Measurements from ENCODE around the gene BAD. TPM values are rescaled to one million over a fixed set of nuclear protein-coding genes. Genes with fewer than 3 reads are reported as not detected.
A peak's percentile ranks its signal among the peaks of the same experiment; 100 is the strongest.
"Not testable (repeated sequence)": the region's sequence is repeated elsewhere in the genome, so short reads cannot be mapped to it uniquely, and the experiment has no call there.

BAD gene
- total and polyA plus RNA-seq, 4 donors = 16.0 to 39.5 (median 30.2) TPM

DNA sequence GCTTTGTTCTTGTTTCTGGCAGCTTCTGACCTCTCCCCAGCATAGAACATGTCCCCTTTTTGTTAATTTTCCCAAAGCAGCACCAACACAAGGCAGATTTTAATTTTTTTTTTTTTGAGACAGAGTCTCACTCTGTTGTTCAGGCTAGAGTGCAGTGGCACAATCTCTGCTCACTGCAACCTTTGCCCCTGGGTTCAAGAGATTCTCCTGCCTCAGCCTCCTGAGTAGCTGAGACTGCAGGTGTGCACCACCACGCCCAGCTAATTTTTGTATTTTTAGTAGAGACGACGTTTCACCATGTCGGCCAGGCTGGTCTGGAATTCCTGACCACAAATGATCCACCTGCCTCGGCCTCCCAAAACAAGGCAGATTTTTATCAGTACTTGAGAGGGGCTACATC lies 23.3 kb upstream of the BAD start:
- H3K4me1 ChIP-seq (ENCODE audit: control insufficient read depth in 4 of 4, insufficient read depth in 4 of 4, low read length in 3 of 4) = peaks cover 5 to 48% (median 36%) of the 10 kb centered on the region in 4 donors
- WGBS = 89% methylated on average over 5 of the region's 5 CpGs
- not testable (repeated sequence) for H3K27ac ChIP-seq (ENCODE audit: low read depth in 1 of 2, low read length in 2 of 2)

DNA sequence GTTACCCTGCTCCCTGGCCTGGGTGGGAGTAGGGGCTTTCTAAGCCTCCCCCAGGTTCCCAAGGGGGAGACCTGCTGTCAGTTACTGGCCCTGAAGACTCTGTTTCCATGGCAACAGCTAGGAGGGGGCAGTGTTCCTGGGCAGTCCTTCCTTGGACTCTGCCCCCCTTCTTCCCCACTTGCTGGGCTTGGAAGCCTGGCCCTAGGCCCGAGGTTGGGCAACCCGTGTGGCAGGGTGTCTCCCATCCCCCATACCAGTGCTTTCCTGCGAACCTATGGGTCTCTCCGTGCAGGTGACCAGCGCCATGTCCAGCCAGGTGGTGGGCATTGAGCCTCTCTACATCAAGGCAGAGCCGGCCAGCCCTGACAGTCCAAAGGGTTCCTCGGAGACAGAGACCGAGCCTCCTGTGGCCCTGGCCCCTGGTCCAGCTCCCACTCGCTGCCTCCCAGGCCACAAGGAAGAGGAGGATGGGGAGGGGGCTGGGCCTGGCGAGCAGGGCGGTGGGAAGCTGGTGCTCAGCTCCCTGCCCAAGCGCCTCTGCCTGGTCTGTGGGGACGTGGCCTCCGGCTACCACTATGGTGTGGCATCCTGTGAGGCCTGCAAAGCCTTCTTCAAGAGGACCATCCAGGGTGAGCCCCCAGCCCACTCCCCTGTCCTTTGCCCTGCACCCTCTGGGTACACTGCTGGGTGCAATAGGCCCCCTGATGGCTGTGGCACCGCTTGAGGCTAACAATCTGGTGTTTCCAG lies 22.6 kb upstream of the BAD start:
- TF ChIP-seq RAD21 (IDR thresholded peaks at IDR 0.05) (peak in 1 of 2 donors; percentile 31), YY1 (IDR thresholded peaks at IDR 0.05) (no peak), JUND (IDR thresholded peaks at IDR 0.05) (peak in 1 of 2 donors; percentile 28), HNF4G (IDR thresholded peaks at IDR 0.05) (peak; percentile 78), EGR1 (IDR thresholded peaks at IDR 0.05; ENCODE audit: low read depth in 2 of 2) (peak in 1 of 2 donors; percentile 16), HNF4A (conservative IDR thresholded peaks at IDR 0.05) (peak; percentile 86), GABPA (IDR thresholded peaks at IDR 0.05 in 1 of 2, conservative IDR thresholded peaks at IDR 0.05 in 1 of 2) (peak in 1 of 2 donors; percentile 71), SP1 (IDR thresholded peaks at IDR 0.05) (peak; percentile 64), FOXA1 (IDR thresholded peaks at IDR 0.05) (no peak), RXRA (IDR thresholded peaks at IDR 0.05) (peak; percentile 42 to 71)
- TF ChIP-seq, protein P1, sequence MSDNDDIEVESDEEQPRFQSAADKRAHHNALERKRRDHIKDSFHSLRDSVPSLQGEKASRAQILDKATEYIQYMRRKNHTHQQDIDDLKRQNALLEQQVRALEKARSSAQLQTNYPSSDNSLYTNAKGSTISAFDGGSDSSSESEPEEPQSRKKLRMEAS (IDR thresholded peaks at IDR 0.05) = peak; percentile 48
- TF ChIP-seq, protein P2, sequence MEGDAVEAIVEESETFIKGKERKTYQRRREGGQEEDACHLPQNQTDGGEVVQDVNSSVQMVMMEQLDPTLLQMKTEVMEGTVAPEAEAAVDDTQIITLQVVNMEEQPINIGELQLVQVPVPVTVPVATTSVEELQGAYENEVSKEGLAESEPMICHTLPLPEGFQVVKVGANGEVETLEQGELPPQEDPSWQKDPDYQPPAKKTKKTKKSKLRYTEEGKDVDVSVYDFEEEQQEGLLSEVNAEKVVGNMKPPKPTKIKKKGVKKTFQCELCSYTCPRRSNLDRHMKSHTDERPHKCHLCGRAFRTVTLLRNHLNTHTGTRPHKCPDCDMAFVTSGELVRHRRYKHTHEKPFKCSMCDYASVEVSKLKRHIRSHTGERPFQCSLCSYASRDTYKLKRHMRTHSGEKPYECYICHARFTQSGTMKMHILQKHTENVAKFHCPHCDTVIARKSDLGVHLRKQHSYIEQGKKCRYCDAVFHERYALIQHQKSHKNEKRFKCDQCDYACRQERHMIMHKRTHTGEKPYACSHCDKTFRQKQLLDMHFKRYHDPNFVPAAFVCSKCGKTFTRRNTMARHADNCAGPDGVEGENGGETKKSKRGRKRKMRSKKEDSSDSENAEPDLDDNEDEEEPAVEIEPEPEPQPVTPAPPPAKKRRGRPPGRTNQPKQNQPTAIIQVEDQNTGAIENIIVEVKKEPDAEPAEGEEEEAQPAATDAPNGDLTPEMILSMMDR (IDR thresholded peaks at IDR 0.05; ENCODE audit: low read depth, low read length, missing input control) = no peak
- TF ChIP-seq, protein P3, sequence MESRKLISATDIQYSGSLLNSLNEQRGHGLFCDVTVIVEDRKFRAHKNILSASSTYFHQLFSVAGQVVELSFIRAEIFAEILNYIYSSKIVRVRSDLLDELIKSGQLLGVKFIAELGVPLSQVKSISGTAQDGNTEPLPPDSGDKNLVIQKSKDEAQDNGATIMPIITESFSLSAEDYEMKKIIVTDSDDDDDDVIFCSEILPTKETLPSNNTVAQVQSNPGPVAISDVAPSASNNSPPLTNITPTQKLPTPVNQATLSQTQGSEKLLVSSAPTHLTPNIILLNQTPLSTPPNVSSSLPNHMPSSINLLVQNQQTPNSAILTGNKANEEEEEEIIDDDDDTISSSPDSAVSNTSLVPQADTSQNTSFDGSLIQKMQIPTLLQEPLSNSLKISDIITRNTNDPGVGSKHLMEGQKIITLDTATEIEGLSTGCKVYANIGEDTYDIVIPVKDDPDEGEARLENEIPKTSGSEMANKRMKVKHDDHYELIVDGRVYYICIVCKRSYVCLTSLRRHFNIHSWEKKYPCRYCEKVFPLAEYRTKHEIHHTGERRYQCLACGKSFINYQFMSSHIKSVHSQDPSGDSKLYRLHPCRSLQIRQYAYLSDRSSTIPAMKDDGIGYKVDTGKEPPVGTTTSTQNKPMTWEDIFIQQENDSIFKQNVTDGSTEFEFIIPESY (IDR thresholded peaks at IDR 0.05) = no peak
- TF ChIP-seq, protein P4, sequence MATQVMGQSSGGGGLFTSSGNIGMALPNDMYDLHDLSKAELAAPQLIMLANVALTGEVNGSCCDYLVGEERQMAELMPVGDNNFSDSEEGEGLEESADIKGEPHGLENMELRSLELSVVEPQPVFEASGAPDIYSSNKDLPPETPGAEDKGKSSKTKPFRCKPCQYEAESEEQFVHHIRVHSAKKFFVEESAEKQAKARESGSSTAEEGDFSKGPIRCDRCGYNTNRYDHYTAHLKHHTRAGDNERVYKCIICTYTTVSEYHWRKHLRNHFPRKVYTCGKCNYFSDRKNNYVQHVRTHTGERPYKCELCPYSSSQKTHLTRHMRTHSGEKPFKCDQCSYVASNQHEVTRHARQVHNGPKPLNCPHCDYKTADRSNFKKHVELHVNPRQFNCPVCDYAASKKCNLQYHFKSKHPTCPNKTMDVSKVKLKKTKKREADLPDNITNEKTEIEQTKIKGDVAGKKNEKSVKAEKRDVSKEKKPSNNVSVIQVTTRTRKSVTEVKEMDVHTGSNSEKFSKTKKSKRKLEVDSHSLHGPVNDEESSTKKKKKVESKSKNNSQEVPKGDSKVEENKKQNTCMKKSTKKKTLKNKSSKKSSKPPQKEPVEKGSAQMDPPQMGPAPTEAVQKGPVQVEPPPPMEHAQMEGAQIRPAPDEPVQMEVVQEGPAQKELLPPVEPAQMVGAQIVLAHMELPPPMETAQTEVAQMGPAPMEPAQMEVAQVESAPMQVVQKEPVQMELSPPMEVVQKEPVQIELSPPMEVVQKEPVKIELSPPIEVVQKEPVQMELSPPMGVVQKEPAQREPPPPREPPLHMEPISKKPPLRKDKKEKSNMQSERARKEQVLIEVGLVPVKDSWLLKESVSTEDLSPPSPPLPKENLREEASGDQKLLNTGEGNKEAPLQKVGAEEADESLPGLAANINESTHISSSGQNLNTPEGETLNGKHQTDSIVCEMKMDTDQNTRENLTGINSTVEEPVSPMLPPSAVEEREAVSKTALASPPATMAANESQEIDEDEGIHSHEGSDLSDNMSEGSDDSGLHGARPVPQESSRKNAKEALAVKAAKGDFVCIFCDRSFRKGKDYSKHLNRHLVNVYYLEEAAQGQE (IDR thresholded peaks at IDR 0.05) = no peak
- Histone ChIP-seq H3K9ac (ENCODE audit: low read depth in 1 of 2, low read length in 2 of 2) (peak overlapping the region; percentile 52 to 87), H3K4me1 (ENCODE audit: control insufficient read depth in 4 of 4, insufficient read depth in 4 of 4, low read length in 3 of 4) (peaks cover 5 to 46% (median 32%) of the 10 kb centered on the region in 4 donors), H3K27me3 (ENCODE audit: control insufficient read depth in 4 of 4, insufficient read depth in 4 of 4, low read length in 3 of 4) (no peaks in the 10 kb centered on the region), H3K9me3 (ENCODE audit: control insufficient read depth in 4 of 4, low read length in 3 of 4) (no peaks in the 10 kb centered on the region), H3K36me3 (ENCODE audit: control insufficient read depth in 4 of 4, insufficient read depth in 3 of 4, low read depth in 1 of 4, low read length in 3 of 4) (no peaks in the 10 kb centered on the region), H3K4me3 (ENCODE audit: low read depth in 1 of 3, low read length in 3 of 3) (peak overlapping the region; percentile 76 to 90 (median 85)), H3K27ac (ENCODE audit: low read depth in 1 of 2, low read length in 2 of 2) (peak overlapping the region; percentile 94 to 98)
- WGBS = 40% methylated on average over 15 of the region's 15 CpGs
- peak; percentile 65 for DNase-seq (ENCODE audit: low spot score)

More for the DNA sequence above, 23.3 kb upstream of the BAD start:
- H3K9me3 ChIP-seq (ENCODE audit: control insufficient read depth in 4 of 4, low read length in 3 of 4); H3K27me3 ChIP-seq (ENCODE audit: control insufficient read depth in 4 of 4, insufficient read depth in 4 of 4, low read length in 3 of 4); DNase-seq (ENCODE audit: low spot score); H3K36me3 ChIP-seq (ENCODE audit: control insufficient read depth in 4 of 4, insufficient read depth in 3 of 4, low read depth in 1 of 4, low read length in 3 of 4): not testable (repeated sequence)
- peak overlapping the region in 1 of 3 donors; percentile 42 for H3K4me3 ChIP-seq (ENCODE audit: low read depth in 1 of 3, low read length in 3 of 3)
- peak overlapping the region in 1 of 2 donors; percentile 87 for H3K9ac ChIP-seq (ENCODE audit: low read depth in 1 of 2, low read length in 2 of 2)
- peak; percentile 52 to 72 for TF ChIP-seq HNF4A (conservative IDR thresholded peaks at IDR 0.05)
